Stomach (tissue), 4 donors: ENCODE data around the gene SPATA4.

Experiments used
- CTCF ChIP-seq, 7 experiments: fragments of 450-650 bp in 4 of 7; fragments of 200-600 bp in 3 of 7; sonication (generic) in 3 of 7; IDR thresholded peaks; one replicate each; pipeline ENCODE4 v1.5.1; 2016 to 2019; ENCODE audit warnings: antibody characterized with exemption in 7 of 7, control low read depth in 2 of 7, mild to moderate bottlenecking in 1 of 7
- POLR2A ChIP-seq, 4 donors: fragments of 450-650 bp; IDR thresholded peaks; one replicate each; pipeline ENCODE4 v1.6.1; 2016; ENCODE audit warnings: antibody characterized with exemption in 4 of 4, control low read depth in 2 of 4, mild to moderate bottlenecking in 1 of 4, moderate library complexity in 1 of 4

GRCh38 chr4:176210579-176211296, 15.4 kb upstream of the SPATA4 start:
- TF ChIP-seq POLR2A (IDR thresholded peaks at IDR 0.05) (no peak), CTCF (IDR thresholded peaks at IDR 0.05) (no peak)
